ENCODE measurements around the gene DNAJA1.

The DNAJA1 gene

DNA sequence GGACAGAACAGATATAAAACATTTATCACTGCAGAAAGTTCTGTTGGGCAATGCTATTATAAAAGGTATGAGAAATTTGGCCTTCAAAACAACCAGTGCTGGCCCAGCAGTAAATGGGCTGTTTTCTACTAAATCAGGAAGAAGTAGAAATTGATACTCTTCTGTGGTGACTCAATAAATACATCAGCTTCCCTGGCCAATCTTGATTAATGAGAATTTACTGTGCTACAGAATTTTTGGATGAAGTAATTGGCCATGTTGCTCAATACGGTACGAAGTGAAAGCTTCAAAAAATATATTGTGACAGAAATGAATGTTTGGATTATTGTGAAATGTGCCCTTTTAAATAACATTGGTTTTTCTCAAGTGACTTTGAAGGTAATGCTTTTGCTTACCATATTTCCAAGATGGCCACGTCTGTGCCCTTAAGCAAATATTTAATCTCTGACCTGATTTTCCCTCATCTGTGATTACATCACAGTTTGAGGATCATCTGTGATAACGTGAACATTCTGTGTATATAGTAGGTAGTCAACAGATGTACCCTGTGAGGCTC, 4.2 kb downstream of the DNAJA1 start:
- no peak for DNase-seq

- DNase-seq: no peak
Measured at GRCh38 chr9:33030285-33030684, 5.2 kb downstream of the DNAJA1 start.

DNA sequence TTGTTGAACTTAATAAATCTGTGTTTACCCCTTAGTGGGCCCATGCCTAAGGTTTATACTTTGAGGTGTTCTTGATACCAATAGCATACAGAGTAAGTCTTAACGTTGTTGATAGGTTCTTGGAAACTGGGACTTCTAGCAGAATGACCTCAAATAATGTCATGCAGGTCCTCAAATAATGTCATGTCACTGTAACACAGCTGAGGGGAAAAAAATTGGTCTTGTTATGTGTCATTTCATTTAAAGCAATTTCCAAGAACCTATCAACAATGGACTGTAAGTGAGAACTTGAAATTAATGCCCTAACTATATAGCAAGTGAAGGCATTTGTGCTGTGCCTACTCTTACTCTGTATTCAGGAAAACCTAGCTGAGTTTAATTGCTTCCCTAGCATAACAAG, 7.2 kb downstream of the DNAJA1 start:
- no peak for DNase-seq

GRCh38 chr9:33032865-33033264, 7.8 kb downstream of the DNAJA1 start:
- DNase-seq: no peak

DNA sequence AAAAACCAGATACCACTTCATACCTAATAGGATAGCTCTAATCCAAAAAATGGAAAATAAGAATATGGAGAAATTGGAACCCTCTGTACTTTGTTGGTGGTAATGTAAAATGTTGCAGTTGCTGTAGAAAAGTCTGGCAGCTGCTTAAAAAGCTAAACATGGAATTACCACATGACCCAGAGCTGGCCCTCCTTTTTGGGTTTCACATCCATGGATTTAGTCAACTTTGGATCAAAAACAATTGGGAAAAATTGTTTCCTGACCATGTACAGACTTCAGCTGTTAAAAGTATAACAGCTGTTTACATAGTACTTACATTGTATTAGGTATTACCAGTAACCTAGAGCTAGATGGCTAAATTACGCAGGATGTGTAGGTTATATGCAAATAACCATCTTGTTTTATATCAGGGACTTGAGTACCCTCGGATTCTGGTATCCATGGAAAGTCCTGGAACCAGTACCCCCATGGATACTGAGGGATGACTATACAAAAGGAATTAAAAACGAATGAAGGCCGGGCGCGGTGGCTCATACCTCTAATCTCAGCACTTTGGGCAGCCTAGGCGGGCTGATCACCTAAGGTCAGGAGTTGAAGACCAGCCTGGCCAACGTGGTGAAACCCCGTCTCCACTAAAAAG, 15.8 kb downstream of the DNAJA1 start:
- DNase-seq: no peak

- DNase-seq: no peak
Measured at GRCh38 chr9:33041432-33042188, 16.5 kb downstream of the DNAJA1 start.

GRCh38 chr9:33042473-33042872, 17.4 kb downstream of the DNAJA1 start:
- DNase-seq: no peak

GRCh38 chr9:33043671-33044070, 18.6 kb downstream of the DNAJA1 start:
- no peak for DNase-seq

DNA sequence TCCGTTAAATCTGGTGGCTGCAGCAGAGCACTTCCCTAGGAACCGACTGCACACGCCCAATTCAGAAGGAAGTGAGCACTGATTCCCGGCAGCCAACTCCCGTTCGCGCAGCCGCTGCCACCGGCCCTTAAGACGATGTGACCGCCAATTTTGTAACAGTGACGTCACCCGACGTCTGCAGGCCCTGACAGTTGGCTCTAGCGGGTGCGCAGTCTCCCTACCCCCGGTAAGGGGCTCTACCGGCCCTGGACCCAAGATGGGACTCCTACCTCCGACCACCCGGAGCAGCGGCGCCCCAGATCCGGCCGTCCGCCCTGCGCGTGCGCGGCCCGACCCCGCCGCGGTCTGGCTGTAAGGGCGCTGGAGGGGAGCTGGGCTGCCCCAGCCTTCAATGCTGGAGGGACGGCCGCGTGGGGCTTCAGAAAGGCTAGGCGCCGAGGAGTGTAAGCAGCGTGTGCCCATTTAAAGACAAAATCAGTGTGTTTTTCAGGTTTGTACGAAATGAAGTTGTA, 19.1 kb downstream of the DNAJA1 start:
- peak; percentile 74 for DNase-seq

DNA sequence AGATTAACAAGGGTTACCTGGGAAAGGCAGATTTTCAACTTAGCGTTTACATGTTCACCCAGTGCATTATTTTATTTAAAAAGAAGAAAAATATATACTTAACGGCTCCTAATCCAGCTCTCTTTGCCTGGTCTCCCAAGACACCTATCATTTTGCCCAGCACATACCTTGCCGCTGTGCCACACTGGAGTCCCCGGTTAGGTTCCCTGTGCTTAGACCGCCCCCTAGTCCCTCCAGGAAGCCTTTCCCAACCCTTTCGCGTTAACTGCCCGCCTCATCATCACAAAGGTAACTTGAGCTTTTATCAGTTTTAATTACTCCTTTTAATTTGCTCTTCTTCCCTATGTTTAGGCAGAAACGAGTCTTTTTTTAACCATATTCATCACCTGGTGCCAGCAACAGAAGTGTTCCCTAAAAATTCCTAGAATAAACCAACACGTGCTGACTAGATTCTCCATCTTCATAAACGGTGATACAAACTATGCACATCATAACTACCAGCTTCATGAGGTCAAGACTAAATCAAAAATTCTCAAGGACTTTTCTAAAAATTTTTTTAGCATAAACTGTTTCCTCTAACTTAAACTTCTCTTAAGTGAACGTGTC, 19.7 kb downstream of the DNAJA1 start:
- no peak for DNase-seq

- no peak for DNase-seq
Measured at GRCh38 chr9:33046061-33046460, 21.0 kb downstream of the DNAJA1 start.

GRCh38 chr9:33048054-33048465, 23.0 kb downstream of the DNAJA1 start:
- no peak for DNase-seq

DNA sequence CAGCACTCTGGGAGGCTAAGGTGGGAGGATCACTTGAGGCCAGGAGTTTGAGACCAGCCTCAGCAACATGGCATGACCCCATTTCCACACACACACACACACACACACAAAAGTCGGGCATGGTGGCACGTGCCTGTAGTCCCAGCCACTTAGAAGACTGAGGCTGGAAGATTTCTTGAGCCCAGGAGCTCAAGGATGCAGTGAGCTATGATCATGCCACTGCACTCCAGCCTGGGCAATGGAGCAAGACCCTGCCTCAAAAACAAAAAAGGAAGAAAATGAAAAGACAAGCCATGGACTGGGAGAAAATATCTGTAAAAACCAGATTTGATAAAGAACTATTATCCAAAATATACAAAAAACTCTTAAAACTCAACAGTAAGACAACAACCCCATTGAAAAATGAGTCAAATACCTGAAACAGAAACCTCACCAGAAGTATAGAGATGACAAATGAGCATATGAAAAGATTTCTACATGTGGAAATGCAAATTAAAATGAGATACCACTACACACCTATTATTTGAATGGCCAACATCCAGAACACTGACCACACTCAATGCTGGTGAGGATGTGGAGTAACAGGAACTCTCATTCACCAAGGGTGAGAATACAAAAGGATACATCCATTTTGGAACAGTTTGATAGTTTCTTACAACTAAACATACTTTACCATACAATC, 24.7 kb downstream of the DNAJA1 start:
- no peak for DNase-seq

- no peak for DNase-seq
Measured at GRCh38 chr9:33051144-33051543, 26.1 kb downstream of the DNAJA1 start.

DNA sequence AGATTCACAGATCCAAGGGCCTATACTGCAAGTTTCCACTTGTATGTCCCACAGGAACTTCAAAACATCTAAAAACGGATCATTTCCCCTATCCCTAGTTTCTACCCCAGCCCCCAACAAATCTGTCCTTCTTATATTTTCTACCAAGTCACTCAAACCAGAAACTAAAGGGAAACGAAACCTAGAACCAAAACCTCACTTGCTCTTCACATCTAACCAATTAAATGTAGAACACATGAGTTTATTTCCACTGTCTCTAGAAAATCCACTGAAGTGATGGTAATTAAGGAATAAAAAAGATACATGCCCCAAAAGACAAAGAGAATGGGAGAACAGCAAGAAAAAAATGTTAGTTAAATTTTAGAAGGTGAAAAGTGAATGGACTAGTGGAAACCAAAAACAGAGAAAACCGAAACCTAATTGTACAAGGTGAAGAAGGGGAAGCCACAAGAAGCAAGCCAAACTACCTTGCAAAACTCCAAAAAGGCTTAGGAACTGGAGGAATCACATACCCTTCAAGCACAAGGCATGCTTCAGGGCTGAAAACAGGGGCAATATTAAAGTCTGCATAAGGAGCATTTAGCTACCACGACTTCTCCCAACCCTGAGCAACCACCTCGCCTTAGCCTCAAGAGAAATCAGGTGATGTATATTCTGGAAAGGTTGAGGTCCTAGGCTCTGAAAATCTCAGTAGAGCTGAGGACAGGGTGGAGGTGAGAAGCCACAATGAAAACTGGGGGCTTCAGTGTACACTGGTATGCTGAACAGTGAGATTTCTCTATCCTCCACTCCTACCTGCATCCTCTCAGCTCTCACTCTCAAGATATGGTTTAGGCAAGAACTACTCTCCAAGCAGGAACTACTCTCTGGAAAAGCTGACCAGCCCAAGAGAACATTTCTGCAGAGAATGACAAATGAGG, 40.3 kb downstream of the DNAJA1 start:
- DNase-seq: no peak

GRCh38 chr9:33068991-33069390, 43.9 kb downstream of the DNAJA1 start:
- no peak for DNase-seq

GRCh38 chr9:33076046-33077004, 51.3 kb downstream of the DNAJA1 start, which contains the start of gene SMU1:
Gene SMU1, minus strand, starts transcription at chr9:33076674. Its CDS starts 66 bp downstream, at chr9:33076608.
- peak; percentile 94 for DNase-seq

DNA sequence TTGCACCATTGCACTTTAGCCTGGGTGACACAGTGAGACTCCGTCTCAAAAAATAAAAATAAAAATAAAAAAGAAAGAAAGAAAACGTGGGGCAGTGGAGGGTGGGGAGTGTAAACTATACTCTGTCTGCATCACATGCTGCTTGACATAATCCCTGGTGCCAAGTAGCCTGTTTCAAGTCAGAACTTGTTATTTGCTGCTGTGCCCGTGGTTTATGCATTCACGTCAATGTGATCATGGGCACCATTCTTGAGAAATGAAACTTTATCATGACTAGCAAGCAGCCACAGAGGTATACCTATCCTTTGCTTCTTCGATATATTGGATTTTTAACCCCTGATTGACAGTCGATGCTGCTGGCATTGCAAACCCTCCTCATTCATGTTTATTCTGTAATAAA, 55.5 kb downstream of the DNAJA1 start:
- DNase-seq: no peak

DNA sequence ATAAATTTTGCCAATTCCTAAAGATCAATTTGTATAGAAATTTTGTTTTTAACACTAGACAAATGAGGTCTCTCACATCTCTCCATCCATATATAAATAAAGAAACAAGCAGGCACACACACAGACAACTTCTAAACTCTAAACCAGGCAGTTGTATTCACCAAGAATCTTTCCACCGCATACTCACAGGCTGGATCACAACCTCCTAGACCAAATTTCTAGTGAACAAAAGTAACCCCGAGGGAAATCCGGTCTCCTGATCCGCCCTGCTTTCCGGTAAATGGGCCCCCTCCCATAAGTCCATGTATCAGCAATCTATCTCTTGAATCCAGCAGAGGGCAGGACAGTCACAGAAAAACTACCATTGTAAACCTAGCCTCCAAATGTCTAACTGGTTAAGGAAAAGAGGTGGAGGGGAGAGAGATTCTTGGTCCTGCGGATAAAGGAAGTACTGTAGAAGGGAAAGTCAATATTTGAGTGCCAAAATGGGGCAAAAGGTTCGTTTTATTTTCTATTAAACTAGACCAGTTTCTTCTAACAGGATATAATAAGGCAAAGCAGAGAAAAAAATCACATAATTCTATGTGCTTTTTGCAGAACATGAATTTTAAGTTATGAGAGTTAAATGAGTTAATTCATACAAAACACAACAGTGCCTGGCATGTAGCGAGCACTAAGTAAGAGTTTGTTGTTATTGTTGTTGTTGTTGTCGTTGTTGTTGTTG, 56.2 kb downstream of the DNAJA1 start:
- peak; percentile 66 for DNase-seq

DNA sequence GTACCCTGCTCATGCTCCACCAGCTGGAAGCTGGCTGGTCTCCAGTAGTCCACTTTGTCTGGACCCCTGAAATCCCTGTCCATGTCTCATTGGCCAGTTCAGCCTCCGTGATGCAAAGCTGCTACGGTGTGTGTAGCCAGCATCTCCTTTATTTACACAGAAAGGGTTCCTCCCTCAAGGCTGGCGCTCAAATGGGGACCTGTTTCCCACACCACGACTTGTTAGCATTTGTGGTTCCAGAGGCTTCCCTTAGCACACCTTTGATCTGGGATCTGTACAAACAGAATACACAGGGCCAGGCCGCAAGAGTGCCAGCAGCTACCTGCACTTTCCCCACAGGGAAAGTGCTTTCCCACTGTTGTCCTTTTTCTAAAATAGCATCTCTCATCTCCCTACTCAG, 57.1 kb downstream of the DNAJA1 start:
- DNase-seq: no peak

All from stimulated activated CD8-positive, alpha-beta memory T cell treated with anti-CD3 and anti-CD28 coated beads, Interleukin-4, amount 100 ng/mL, for 48 hours (primary cell).